HG03565 (cell line): ENCODE data around the gene LYST.
"Not testable (repeated sequence)": the region's sequence is repeated elsewhere in the genome, so short reads cannot be mapped to it uniquely, and the experiment has no call there.

Source experiments
- ATAC-seq: cut with Tn5 transposase; IDR thresholded peaks from one replicate; pipeline ENCODE4 v1.9.1; 2021; ENCODE audit warnings: mild to moderate bottlenecking, moderate library complexity; ENCODE audit not compliant: unreplicated experiment

Gene LYST

DNA sequence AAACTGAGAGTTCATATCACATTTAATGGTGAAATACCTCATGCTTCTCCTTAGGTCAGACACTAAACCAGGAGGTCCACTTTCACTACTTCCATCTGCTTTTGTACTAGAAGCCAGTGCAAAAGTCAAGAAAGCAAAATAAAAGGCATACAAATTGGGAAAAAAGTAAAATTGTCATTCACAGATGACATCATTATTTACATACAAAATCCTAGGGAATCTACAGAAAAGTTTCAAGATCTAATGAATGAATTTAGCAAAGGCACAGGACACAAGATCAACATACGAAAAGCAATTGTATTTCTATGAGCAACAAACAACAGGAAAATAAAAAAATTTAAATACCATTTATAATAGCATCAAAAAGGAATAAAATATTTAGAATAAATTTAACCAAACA is 41.5 kb downstream of the LYST start:
- ATAC-seq: no peak

DNA sequence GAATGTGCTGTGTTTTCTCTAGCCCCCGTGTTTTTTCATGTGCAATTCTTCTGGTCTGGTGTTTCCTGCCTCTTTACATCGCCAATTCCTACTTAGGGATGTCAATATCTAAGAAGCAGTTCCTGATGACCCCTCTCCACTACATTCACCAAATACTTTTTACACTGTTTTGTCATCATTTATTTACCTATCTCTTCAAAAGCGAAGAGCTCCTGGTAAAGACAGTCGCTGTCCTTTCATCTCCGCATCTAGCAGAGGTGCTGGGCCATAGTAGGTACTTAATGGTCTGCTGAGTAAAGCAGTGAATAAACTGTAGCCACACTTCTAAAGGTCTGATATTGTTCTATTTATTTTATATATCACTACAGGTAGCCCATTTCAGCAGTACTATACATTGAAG is 43.0 kb downstream of the LYST start:
- no peak for ATAC-seq

DNA sequence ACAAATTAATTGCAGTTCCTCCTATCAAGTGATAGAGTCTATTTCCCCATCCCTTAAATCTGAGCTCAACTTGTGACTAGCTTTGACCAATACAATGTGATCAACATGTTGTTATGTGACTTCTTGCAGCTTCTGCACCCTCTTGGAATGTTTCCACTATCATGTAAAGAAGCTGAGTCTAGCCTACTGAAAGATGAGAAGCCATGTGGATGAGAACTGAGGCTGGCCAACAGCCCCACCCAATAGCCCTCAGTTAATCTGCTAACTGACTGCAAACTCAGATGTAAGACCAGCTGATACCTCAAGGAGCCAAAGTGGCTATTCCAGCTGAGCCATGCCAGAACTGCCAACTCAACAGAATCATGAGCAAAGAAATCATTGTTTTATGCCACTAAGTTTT is 44.0 kb downstream of the LYST start:
- ATAC-seq: no peak

DNA sequence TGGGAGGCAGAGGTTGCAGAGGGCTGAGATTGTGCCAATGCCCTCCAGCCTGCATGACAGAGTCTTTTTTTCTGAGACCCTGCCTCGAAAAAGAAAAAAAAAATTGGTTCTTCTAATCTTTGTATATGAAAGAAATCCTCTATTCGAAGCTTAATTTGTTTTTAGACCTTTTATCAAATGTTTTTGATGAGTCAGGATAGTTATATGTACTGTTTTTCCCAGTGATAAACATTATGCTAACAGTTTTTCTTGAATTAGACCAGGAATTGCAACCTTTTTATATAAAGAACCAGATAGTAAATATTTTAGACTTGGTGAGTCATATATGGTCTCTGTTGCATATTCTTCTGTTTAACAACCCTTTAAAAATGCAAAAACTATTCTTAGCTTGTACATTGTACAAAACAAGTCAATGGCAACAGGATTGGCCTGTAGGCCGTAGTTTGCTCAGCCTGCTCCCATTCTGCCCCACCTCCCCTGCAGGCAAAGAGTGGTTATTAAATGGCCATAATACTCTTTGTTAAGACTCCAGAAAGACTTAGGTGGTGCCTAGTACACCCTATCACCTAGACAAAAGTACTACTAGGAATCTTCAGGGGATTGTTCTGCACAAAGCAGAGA is 45.2 kb downstream of the LYST start:
- ATAC-seq: no peak

DNA sequence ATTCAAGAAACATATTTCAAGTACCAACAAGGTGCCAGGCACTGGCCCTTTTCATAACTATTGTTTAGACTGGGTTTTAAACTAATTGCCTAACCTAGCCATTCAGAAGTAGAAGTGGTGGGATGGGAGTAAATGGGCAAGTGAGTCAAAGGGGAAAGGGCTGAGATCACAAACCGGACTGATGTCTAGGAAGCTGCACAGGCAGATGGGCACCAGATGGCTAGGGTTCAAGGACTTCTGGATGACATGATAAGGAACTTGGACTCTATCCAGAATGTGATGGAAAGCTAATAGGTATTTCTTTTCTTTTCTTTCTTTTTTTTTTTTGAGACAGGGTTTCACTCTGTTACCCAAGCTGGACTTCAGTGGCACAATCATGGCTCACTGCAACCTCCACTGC is 46.6 kb downstream of the LYST start:
- no peak for ATAC-seq

DNA sequence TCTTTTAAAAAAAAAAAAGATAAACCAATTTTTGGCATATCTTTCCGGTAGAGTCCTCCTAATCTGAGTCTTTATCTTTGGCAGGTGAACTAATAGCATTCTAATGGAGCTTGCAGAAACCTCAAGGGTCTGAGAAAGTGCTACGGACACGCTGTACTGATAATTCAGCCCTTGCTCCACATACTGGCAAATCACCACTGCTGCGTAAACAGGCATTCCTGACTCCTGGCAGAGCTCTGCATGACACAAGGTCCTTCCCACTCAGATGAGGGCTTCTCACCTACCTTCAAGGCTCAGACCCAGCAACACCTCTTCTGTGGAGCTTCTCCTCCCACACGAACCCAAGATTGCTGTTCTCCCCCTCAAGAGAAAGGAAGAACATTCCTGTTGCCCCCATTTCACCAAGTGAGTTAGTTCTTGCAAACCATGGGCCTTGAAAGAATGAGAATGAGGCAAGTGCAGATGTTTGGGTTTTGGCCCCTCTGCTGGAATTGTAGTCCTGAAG is 48.0 kb downstream of the LYST start:
- no peak for ATAC-seq

DNA sequence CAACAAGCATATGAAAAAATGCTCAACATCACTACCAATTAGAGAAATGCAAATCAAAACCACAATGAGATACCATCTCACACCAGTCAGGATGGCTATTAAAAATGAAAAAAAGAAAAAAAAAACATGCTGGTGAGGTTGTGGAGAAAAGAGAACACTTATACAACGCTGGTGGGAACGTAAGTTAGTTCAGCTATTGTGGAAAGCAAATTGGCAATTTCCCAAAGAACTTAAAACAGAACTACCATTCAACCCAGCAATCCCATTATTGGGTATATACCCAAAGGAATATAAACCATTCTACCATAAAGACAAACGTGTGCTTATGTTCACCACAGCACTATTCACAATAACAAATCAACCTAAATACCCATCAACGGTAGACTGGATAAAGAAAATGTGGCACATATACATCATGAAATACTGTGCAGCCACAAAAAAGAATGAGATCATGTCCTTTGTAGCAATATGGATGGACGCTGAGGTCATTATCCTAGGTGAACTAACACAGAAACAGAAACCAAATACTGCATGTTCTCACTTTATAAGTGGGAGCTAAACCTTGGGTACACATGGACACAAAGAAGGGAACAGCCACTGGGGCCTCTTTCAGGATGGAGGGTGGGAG is 49.5 kb downstream of the LYST start:
- no peak for ATAC-seq

DNA sequence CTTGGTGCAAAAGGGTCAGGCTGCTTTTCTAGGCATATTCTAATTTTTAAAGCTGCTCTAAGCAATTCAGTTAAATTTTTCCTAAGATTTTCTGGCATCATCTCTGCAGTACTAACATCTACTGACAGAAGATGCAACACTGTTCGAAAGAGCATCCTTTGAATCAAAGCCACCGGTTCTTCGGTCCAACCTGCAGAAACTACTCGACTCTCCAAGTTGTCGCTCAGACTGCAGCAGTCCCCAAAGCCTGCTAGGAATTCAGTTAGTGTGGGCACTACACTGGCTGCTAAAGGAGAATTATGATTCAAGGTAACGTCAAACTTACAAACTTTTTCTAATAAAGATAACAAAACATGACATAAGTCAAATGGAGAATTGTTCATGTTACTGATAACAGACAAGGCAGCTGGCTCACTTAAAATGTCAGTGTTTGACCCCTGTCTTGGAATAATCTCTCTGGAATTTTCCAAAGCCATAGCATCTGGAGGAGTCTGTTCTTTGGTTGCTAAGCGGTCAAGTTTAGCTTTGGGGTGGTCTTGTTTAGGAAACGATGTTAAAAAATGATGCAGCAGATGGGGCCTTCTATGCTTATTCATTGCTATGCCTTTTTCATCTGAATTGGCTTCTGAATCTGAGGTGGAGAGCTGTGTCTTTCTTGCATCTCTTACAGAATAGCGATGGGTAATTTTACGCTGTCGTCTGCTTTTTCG is 56.9 kb downstream of the LYST start:
- no peak for ATAC-seq

DNA sequence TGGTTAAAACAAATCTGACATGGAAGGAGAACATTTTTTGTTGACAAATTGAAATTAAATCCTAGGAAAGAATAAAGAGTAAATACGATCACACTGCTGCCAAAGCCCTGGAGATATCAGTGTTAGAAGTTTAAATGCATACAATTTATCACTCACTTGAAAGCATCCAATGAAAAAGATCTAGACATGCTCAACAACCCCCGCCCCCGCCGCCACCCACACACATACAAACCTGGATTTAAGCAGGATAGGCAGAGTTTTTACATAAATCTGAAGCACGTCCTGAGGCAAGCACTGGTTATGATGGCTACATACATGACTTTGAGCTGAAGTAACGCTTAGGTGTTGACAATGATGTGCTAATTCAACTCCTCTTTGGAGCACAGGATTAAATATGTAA is 58.5 kb downstream of the LYST start:
- no peak for ATAC-seq

DNA sequence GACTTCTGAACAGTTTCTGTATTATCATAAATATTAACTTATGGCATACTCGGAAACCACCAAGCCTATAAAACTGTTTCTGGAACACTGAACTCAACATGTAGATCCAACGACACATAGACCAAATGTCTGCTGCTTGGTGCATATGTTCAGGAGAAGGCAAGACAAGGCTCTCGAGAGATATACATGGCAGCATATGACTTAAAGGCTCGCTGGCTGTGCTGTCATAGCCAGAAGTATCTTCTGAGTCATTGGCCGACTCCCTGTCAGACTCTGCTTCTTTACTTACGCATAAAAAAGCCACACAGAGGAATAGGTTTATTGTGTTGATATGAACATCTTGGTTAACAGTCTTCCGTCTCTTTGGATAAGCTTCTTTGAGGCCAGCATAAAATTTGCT is 60.6 kb downstream of the LYST start:
- ATAC-seq: no peak

DNA sequence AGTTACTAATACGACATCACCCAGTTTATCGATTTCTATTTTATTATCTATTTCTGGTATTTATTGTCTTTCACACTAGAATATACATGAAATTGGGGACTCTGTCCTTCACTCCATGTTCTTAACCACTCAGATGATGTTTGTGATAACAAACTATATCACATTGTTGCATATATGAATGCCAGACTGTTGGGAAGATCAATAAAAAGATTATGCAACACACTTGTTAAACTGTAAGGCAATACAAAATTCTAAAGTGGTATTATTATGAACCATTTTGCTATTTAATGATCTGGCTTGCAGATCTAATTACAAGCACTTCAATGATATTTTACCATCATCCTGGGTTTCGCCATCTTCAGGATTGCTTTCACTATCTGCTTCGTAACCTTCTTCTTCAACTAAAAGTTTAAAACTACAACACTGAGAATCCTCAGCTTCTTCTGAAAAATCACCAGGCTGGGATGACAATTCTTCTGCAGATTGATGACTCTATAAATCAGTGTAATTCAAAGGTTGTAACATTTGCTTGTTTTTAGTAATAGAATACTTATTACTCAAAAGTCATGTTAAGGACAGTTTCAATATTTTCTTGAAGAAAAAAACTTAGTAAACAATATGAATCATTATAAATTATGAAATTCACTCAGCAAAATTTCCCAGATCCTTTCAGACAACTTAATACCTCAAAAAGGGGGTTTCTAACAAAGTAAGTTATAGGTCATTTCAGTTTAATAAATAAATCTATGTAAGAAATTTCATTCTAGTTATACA is 63.9 kb downstream of the LYST start:
- no peak for ATAC-seq

DNA sequence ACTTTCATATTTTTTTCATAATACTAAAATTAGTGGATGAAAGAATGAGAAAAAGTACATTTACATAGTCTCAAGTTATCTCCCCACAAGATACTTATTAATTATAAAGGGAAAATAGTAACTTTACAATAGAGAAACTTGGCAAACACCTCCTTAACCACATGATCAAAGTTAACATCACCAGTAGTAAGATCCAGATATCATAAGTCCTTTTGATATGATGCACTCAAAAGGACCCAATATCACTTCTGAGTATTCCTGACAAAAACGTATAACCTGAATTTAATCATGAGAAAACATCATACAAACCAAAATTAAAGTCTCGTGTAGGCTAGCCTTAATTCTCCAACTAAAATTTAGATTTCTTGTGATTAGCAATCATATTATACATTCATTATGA is 67.4 kb downstream of the LYST start:
- no peak for ATAC-seq

DNA sequence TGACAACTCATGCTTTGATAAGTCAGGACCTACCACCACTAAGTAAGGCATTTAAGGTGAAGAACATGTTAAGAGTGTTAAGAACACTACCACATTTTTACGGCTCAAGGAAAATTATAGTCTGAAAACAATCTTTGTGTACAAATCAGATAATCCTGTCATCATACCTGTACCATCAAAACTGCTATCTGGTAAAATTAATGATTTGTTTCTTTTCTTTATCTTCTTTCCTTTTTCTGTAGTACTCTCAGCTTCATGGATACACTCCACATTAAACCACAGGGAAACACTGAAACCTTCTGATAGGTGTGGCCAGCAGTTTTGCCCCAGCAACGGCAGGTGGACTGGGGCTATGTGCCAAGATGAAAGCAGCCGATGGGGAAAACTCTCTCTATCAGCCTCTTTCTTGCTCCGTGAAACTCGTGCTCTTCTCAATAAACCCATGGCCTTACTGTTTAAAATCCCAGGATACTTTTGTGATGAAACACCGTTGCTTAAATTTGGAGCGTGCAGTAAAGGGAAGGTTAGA is 75.1 kb downstream of the LYST start:
- ATAC-seq: no peak

DNA sequence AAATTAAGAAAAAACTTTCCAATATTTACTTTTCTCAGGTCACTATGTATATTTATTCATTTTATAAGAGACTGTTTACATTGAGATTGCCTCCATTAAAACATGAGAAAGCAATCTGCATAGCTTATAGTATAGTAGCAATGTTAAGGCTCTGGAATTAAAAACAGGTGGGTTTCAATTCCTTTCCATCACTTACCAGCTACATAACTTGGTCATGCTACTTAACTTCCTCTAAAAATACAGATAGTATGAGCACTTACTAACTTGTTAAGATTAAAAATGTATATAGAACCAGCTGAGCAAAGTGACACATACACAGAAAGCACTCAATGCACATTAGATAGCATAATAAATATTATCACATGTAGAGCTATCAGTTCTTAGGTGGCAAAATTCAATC is 76.6 kb downstream of the LYST start:
- no peak for ATAC-seq

DNA sequence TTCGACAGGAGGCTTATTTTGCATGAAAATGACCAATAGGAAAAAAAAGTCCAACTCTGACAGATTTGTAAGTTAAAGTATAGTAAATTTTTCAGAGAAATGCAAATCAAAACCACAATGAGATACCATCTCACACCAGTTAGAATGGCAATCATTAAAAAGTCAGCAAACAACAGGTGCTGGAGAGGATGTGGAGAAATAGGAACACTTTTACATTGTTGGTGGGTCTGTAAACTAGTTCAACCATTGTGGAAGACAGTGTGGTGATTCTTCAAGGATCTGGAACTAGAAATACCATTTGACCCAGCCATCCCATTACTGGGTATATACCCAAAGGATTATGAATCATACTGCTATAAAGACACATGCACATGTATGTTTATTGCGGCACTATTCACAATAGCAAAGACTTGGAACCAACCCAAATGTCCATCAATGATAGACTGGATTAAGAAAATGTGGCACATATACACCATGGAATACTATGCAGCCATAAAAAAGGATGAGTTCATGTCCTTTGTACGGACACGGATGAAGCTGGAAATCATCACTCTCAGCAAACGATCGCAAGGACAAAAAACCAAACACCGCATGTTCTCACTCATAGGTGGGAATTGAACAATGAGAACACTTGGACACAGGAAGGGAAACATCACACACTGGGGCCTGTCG is 80.3 kb downstream of the LYST start:
- ATAC-seq: not testable (repeated sequence)

DNA sequence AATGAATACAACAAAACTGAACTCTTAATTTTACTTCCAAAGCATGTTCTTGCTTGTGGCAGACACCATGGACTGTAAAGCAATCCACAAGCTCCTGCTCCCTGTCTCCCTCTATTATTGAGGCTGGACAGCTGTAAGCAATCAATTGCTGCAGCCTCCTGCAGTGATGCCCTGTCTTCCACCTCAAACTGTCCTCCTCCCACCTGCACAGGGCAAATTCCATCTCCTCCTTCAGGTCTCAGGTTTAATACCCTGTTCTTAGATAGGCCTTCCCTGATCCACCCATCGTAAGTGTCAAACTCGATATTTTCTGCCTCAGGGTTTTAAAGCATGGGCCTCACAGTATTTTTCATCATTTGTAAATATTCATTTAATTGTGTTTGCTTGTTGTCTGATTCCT is 81.8 kb downstream of the LYST start:
- no peak for ATAC-seq

DNA sequence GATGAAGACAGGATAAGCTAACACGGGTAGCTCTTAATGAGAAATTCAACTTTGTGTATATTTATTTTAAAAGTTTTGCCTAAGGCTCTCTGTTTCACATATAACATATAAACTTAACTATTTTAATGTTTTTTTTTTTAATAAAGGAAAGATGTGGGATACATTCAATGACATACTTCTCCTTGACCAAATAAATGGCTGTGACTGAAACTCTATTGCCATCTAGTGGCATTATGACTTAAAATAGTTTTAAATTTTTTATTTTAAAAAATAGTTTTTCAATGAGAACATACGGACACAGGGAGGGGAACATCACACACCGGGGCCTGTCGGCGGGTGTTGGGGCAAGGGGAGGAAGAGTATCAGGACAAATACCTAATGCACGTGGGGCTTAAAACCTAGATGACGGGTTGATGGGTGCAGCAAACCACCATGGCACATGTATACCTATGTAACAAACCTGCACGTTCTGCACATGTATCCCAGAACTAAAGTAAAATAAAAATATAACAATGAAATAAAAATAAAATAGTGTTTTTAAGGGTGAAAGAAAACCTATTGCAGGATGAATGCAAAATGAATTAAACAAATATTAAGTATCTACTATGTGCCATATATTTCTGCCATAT is 83.4 kb downstream of the LYST start:
- no peak for ATAC-seq

DNA sequence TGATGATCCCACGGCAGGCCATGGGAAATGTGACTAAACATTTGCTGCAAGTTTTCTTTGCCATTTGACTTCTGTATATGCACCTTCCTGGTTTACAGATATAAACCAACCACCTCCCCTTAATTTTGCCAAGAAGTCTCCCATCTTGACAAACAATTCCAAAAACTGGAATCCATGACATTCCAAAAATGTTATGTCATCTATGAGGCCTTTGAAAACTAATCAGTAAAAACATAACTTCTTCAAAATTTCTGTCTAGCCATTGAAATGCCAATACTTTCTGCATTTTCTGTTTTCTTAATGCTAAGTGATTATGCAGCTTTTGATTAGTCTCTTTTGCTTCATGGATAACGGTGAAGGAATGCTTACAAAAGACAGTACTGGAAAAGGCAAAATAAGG is 84.1 kb downstream of the LYST start:
- ATAC-seq: no peak

DNA sequence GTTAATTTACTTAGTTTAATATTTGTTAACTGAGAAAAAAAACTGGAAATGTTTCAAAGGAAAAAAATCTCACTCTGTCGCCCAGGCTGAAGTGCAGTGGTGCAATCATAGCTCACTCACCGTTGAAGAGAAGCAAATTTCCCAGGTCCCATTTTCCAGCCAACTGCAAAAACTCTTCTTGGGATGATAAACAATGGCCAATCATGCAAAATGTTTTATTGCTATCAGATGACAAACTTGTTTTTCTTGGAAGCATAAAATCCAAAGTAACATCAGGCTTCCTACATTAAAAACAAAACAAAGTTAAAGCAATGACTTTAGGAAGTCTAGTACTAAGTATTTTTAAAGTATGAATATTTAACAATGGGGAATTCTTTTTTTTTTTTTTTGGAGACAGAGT is 84.9 kb downstream of the LYST start:
- ATAC-seq: no peak

DNA sequence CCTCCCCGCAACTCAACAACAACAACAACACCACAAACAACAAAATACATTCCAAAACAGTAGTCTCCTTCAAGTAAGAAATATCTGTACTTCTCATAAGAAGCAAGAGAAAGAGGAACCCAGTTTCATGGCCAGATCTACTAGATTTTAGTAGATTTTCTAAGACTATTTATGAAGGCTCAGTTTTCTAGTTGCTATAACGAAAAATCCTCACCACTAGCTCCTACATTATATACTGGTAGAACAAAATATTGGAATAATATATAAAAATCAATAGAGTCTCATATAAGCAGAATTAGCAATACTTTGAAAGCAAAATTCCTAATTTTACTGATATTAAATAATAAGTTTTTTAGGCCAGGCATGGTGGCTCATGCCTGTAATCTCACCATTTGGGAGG is 86.9 kb downstream of the LYST start:
- ATAC-seq: no peak
